Fibroblast of lung (primary cell): ENCODE results near the gene NKX2-3. TPM values are rescaled to one million over a fixed set of nuclear protein-coding genes. Genes with fewer than 3 reads are reported as not detected.

Source experiments
- DNase-seq, 2 donors: peaks; one replicate each; pipeline versions ENCODE4 v3.0.0 to v3.0.0-alpha.2; 2010; ENCODE audit warnings: low read depth in 2 of 2
- H2AFZ ChIP-seq: 2 replicates; pipeline ENCODE4 v1.5.1; 2012; ENCODE audit warnings: low read length, control low read depth, inconsistent platforms
- H3K27ac ChIP-seq: 2 replicates; pipeline ENCODE4 v1.5.1; 2011; ENCODE audit warnings: low read length, control low read depth; ENCODE audit not compliant: insufficient read depth
- H3K27me3 ChIP-seq: 2 replicates; pipeline ENCODE4 v1.5.1; 2011; ENCODE audit warnings: mild to moderate bottlenecking, low read length; ENCODE audit not compliant: control insufficient read depth, insufficient read depth
- H3K36me3 ChIP-seq: 2 replicates; pipeline ENCODE4 v1.5.1; 2011; ENCODE audit warnings: low read length; ENCODE audit not compliant: control insufficient read depth, insufficient read depth
- H3K4me1 ChIP-seq: 2 replicates; pipeline ENCODE4 v1.5.1; 2011; ENCODE audit warnings: low read length; ENCODE audit not compliant: control insufficient read depth, insufficient read depth; ENCODE audit errors: extremely low read depth
- H3K4me2 ChIP-seq: 2 replicates; pipeline ENCODE4 v1.5.1; 2011; ENCODE audit warnings: low read length, control low read depth; ENCODE audit not compliant: insufficient read depth; ENCODE audit errors: extremely low read depth
- H3K4me3 ChIP-seq, 4 experiments: fragments of 200-600 bp in 1 of 4; sonication (generic) in 1 of 4; replicated peaks in 1 of 4; 2 replicates each; pipeline ENCODE4 v1.5.1; 2011 to 2016; ENCODE audit warnings: low read length in 4 of 4, low read depth in 3 of 4, mild to moderate bottlenecking in 3 of 4, control low read depth in 2 of 4, inconsistent platforms in 1 of 4, mixed read lengths in 1 of 4; ENCODE audit not compliant: insufficient read depth in 1 of 4; ENCODE audit errors: control extremely low read depth in 1 of 4
- H3K79me2 ChIP-seq: 2 replicates; pipeline ENCODE4 v1.5.1; 2012; ENCODE audit warnings: mild to moderate bottlenecking, low read length, inconsistent platforms; ENCODE audit not compliant: control insufficient read depth, insufficient read depth
- H3K9ac ChIP-seq: 2 replicates; pipeline ENCODE4 v1.5.1; 2011; ENCODE audit warnings: mild to moderate bottlenecking, low read length, control low read depth; ENCODE audit not compliant: insufficient read depth
- H3K9me3 ChIP-seq: 2 replicates; pipeline ENCODE4 v1.5.1; 2012; ENCODE audit warnings: low read depth, low read length; ENCODE audit not compliant: control insufficient read depth, insufficient read depth
- H4K20me1 ChIP-seq: 2 replicates; pipeline ENCODE4 v1.5.1; 2011; ENCODE audit warnings: low read length; ENCODE audit not compliant: control insufficient read depth, insufficient read depth; ENCODE audit errors: extremely low read depth
- EZH2 ChIP-seq: IDR thresholded peaks from 2 replicates; pipeline ENCODE4 v1.5.1; 2012; ENCODE audit warnings: low read length, control low read depth, mild to moderate bottlenecking; ENCODE audit errors: missing control alignments
- polyA plus RNA-seq, 2 donors: library from polyadenylated mRNA; depleted of rRNA in 1 of 2; stranded (reverse) in 1 of 2; unstranded in 1 of 2; fragments of >200 nt; gene quantifications; 2 replicates each; pipeline ENCODE4 v1.2.1, GENCODE V29; 2011 to 2012; ENCODE audit warnings: missing spikeins in 1 of 2
- total RNA-seq: library from RNA; depleted of rRNA; stranded (reverse); fragments of >200 nt; gene quantifications from 2 replicates; pipeline ENCODE4 v1.2.1, GENCODE V29; 2014
- TF ChIP-seq, protein P1 (sequence below), 2 donors: IDR thresholded peaks in 1 of 2; conservative IDR thresholded peaks in 1 of 2; 1 replicate in 1 of 2; 2 replicates in 1 of 2; pipeline ENCODE4 v1.5.1; 2011 to 2012; ENCODE audit warnings: low read length in 2 of 2, control low read depth in 1 of 2, inconsistent platforms in 1 of 2, low read depth in 1 of 2, mild to moderate bottlenecking in 1 of 2

The NKX2-3 gene
- total and polyA plus RNA-seq, 2 donors (not counting 1 experiment from before 2014, with no cell fraction given), result not detected

DNA sequence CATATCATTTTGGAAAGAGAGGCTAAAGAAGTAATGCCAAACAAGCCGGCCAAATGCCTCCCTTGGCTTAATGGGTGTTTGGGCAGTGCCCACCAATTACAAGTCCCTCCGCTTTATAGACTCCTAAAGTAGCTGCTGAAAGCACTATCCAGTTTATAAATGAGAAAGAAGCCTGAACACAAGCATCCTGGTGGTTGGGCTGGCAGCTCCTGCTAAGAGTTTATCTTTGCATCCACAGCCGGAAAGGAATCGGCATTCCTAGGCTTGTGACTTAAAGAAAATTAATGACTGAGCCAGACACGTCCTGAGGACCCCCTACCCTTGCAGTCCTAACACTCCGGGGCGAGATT lies 13.1 kb upstream of the NKX2-3 start:
- H3K4me1 ChIP-seq, result no peaks in the 10 kb centered on the region
- no peaks in the 10 kb centered on the region for H4K20me1 ChIP-seq
- no peaks in the 10 kb centered on the region for H3K36me3 ChIP-seq
- no peak for TF ChIP-seq EZH2
- TF ChIP-seq, protein P1, sequence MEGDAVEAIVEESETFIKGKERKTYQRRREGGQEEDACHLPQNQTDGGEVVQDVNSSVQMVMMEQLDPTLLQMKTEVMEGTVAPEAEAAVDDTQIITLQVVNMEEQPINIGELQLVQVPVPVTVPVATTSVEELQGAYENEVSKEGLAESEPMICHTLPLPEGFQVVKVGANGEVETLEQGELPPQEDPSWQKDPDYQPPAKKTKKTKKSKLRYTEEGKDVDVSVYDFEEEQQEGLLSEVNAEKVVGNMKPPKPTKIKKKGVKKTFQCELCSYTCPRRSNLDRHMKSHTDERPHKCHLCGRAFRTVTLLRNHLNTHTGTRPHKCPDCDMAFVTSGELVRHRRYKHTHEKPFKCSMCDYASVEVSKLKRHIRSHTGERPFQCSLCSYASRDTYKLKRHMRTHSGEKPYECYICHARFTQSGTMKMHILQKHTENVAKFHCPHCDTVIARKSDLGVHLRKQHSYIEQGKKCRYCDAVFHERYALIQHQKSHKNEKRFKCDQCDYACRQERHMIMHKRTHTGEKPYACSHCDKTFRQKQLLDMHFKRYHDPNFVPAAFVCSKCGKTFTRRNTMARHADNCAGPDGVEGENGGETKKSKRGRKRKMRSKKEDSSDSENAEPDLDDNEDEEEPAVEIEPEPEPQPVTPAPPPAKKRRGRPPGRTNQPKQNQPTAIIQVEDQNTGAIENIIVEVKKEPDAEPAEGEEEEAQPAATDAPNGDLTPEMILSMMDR (conservative IDR thresholded peaks at IDR 0.05 in 1 of 2, IDR thresholded peaks at IDR 0.05 in 1 of 2; ENCODE audit: low read depth in 1 of 2, low read length in 2 of 2), result no peak
- no peak for DNase-seq
- peaks cover 53% of the 10 kb centered on the region for H3K27me3 ChIP-seq
- no peaks in the 10 kb centered on the region for H3K79me2 ChIP-seq
- no peak overlapping the region for H3K27ac ChIP-seq
- H3K4me3 ChIP-seq, result no peak overlapping the region
- no peak overlapping the region for H3K9ac ChIP-seq
- no peak overlapping the region for H2AFZ ChIP-seq
- H3K9me3 ChIP-seq, result no peaks in the 10 kb centered on the region
- no peak overlapping the region for H3K4me2 ChIP-seq

DNA sequence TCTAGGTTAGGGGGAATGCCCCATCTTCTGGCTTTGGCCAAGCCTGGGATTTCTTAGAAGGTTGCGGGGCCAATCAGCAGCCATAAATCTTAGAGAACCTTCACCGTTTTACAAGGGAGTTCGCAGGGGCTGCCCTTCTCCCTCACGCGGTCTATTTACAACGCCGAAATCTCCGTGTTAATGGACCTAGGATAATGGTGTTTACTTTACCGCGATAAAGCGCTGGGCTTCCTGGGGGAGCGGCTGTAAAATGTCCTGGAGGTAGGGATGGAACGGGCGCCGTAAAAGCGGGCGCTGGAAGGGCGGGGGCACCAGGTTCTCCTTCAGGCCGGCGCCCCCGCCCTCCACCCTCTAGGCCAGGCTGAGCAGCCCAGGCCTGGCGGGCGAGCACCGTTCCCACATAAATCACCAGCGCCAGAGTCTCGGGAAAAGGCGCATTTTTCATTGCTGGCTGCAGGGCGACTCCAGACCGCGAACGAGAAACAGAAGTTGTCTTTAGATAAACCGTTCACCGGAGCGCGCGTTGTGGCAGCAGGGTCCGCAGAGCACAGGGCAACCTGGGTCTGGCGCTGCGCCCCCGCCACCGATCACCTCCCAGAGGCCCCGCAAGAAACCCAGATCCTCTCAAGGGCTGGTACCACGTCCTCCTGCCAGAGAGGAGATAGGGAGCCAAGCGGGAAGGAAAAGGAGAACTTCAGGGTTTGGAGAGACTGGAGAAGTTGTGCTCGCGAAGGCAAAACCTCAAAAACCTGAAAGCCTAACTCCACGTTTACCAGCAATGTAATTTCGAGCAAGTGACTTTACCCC lies 12.5 kb upstream of the NKX2-3 start:
- Histone ChIP-seq H3K4me3 (no peak overlapping the region), H3K9ac (no peak overlapping the region), H3K9me3 (no peaks in the 10 kb centered on the region), H3K4me1 (no peaks in the 10 kb centered on the region), H3K27ac (no peak overlapping the region), H3K4me2 (no peak overlapping the region), H3K79me2 (no peaks in the 10 kb centered on the region), H4K20me1 (no peaks in the 10 kb centered on the region), H2AFZ (no peak overlapping the region), H3K36me3 (no peaks in the 10 kb centered on the region), H3K27me3 (peaks cover 57% of the 10 kb centered on the region)
- DNase-seq, result no peak
- TF ChIP-seq, protein P1 (conservative IDR thresholded peaks at IDR 0.05 in 1 of 2, IDR thresholded peaks at IDR 0.05 in 1 of 2; ENCODE audit: low read depth in 1 of 2, low read length in 2 of 2), result no peak
- TF ChIP-seq EZH2, result peak; percentile 80

DNA sequence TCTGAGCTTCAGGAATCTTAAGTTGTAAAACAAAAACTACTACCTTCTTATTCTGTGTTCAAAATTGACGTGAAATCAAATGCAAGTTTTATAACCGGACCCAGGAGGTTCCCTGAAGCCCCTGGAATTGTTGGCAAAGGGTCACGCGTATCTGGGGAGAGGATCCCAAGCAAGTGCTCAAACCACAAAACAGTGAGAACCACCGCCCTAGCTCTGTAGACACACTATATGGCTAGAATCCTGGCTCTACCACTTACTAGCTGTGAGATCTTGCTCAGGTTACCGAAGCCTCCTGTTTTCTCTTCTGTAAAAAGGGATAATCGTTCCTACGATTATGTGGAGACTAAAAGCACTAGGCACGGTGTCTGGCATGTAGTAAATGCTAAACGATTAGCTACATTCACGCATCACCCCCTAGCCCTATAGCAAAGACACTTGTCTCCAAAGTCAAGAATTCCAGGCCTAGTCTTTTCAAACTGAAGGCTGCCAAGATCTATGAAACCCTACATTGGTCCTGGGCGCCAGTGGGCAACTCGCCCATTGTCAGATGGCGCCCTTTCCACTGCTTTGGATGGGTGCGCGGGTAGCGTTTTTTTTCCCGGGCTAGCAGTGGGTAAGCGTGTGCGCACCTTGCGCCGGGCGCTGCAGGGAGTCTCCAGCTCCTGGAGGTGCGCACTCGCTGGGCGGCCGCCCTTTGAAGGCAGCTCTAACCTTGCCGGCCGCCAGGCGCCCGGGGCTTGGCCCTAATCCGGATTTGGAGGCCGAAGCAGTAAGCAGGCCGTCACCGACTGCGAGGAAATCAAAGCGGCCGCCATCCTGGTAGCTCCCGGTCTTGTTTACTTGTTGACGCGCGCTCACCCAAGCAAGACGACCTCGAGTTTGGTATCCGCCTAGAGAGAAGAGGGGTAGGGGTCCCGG lies 11.6 kb upstream of the NKX2-3 start:
- Histone ChIP-seq H3K9me3 (no peaks in the 10 kb centered on the region), H3K9ac (no peak overlapping the region), H3K4me1 (no peaks in the 10 kb centered on the region), H4K20me1 (no peaks in the 10 kb centered on the region), H2AFZ (no peak overlapping the region), H3K4me3 (no peak overlapping the region), H3K27ac (no peak overlapping the region), H3K79me2 (no peaks in the 10 kb centered on the region), H3K36me3 (no peaks in the 10 kb centered on the region), H3K27me3 (peaks cover 61% of the 10 kb centered on the region), H3K4me2 (no peak overlapping the region)
- no peak for DNase-seq
- TF ChIP-seq, protein P1 (conservative IDR thresholded peaks at IDR 0.05 in 1 of 2, IDR thresholded peaks at IDR 0.05 in 1 of 2; ENCODE audit: low read depth in 1 of 2, low read length in 2 of 2), result no peak
- TF ChIP-seq EZH2, result peak; percentile 73
